Nephron progenitor cell (in vitro differentiated cells): ENCODE measurements around the gene KDM6A.
A peak's percentile ranks its signal among the peaks of the same experiment; 100 is the strongest.

Source experiments
- DNase-seq: peaks from one replicate; pipeline ENCODE4 v3.0.0; 2021
- H3K27ac Mint-ChIP-seq: 2 replicates; pipeline ENCODE4 v1.8.0; 2021; ENCODE audit warnings: mild to moderate bottlenecking, moderate library complexity, mixed read lengths
- H3K27me3 Mint-ChIP-seq: 2 replicates; pipeline ENCODE4 v1.8.0; 2021; ENCODE audit warnings: mild to moderate bottlenecking, low read depth, mixed read lengths; ENCODE audit not compliant: poor library complexity
- H3K36me3 Mint-ChIP-seq: 2 replicates; pipeline ENCODE4 v1.8.0; 2021; ENCODE audit warnings: low read depth, mixed read lengths
- H3K4me1 Mint-ChIP-seq: 2 replicates; pipeline ENCODE4 v1.8.0; 2021; ENCODE audit warnings: mixed read lengths
- H3K4me3 Mint-ChIP-seq: 2 replicates; pipeline ENCODE4 v1.8.0; 2021; ENCODE audit warnings: mild to moderate bottlenecking, moderate library complexity, mixed read lengths
- H3K9me3 Mint-ChIP-seq: 2 replicates; pipeline ENCODE4 v1.8.0; 2021; ENCODE audit warnings: mild to moderate bottlenecking, moderate library complexity, mixed read lengths
- CTCF ChIP-seq: fragments of 200-600 bp; sonication (generic); IDR thresholded peaks from 2 replicates; pipeline ENCODE4 v1.5.0; 2021; ENCODE audit warnings: antibody characterized with exemption

Gene KDM6A

GRCh38 chrX:44961817-44962607, 89.0 kb downstream of the KDM6A start:
- no peak overlapping the region for H3K4me3 Mint-ChIP-seq
- H3K27ac Mint-ChIP-seq = no peak overlapping the region
- H3K27me3 Mint-ChIP-seq = no peaks in the 10 kb centered on the region
- TF ChIP-seq CTCF = no peak
- H3K9me3 Mint-ChIP-seq = peaks cover 42% of the 10 kb centered on the region
- peaks cover 53% of the 10 kb centered on the region for H3K36me3 Mint-ChIP-seq
- no peak for DNase-seq
- peaks cover 7% of the 10 kb centered on the region for H3K4me1 Mint-ChIP-seq

- no peak overlapping the region for H3K4me3 Mint-ChIP-seq
- TF ChIP-seq CTCF = no peak
- peaks cover 62% of the 10 kb centered on the region for H3K36me3 Mint-ChIP-seq
- DNase-seq = no peak
- H3K27me3 Mint-ChIP-seq = no peaks in the 10 kb centered on the region
- peaks cover 48% of the 10 kb centered on the region for H3K9me3 Mint-ChIP-seq
- no peak overlapping the region for H3K27ac Mint-ChIP-seq
- H3K4me1 Mint-ChIP-seq = peaks cover 7% of the 10 kb centered on the region
Observed at GRCh38 chrX:44962944-44963343, 90.0 kb downstream of the KDM6A start.

GRCh38 chrX:44967221-44967620, 94.2 kb downstream of the KDM6A start:
- Mint-ChIP-seq H3K9me3 (peaks cover 68% of the 10 kb centered on the region), H3K27me3 (no peaks in the 10 kb centered on the region), H3K4me1 (peaks cover 24% of the 10 kb centered on the region), H3K27ac (no peak overlapping the region), H3K4me3 (no peak overlapping the region), H3K36me3 (peaks cover 57% of the 10 kb centered on the region)
- no peak for TF ChIP-seq CTCF
- DNase-seq = no peak

GRCh38 chrX:44970709-44971108, 97.7 kb downstream of the KDM6A start:
- TF ChIP-seq CTCF = no peak
- no peak for DNase-seq
- H3K9me3 Mint-ChIP-seq = peaks cover 73% of the 10 kb centered on the region
- no peak overlapping the region for H3K4me3 Mint-ChIP-seq
- H3K27me3 Mint-ChIP-seq = no peaks in the 10 kb centered on the region
- peaks cover 59% of the 10 kb centered on the region for H3K36me3 Mint-ChIP-seq
- peaks cover 26% of the 10 kb centered on the region for H3K4me1 Mint-ChIP-seq
- H3K27ac Mint-ChIP-seq = no peak overlapping the region

GRCh38 chrX:44971674-44972073, 98.7 kb downstream of the KDM6A start:
- DNase-seq = no peak
- Mint-ChIP-seq H3K27me3 (no peaks in the 10 kb centered on the region), H3K4me3 (peak overlapping the region; percentile 21), H3K9me3 (peaks cover 75% of the 10 kb centered on the region), H3K27ac (peak overlapping the region; percentile 58), H3K36me3 (peaks cover 62% of the 10 kb centered on the region), H3K4me1 (peaks cover 26% of the 10 kb centered on the region)
- TF ChIP-seq CTCF = no peak

- Mint-ChIP-seq H3K9me3 (peaks cover 77% of the 10 kb centered on the region), H3K4me1 (peaks cover 26% of the 10 kb centered on the region), H3K27ac (no peak overlapping the region), H3K27me3 (no peaks in the 10 kb centered on the region), H3K4me3 (no peak overlapping the region), H3K36me3 (peaks cover 62% of the 10 kb centered on the region)
- no peak for DNase-seq
- no peak for TF ChIP-seq CTCF
Observed at GRCh38 chrX:44972132-44972531, 99.1 kb downstream of the KDM6A start.
